Measurements from ENCODE around the gene CCIN. TPM values are rescaled to one million over a fixed set of nuclear protein-coding genes. Genes with fewer than 3 reads are reported as not detected.

CCIN gene
- total RNA-seq, 1 donor from 2014 or later: not detected

- H3K9ac ChIP-seq: no peak overlapping the region
- no peaks in the 10 kb centered on the region for H3K4me1 ChIP-seq
- H3K9me3 ChIP-seq (ENCODE audit: low read depth): no peaks in the 10 kb centered on the region
- H3K4me3 Mint-ChIP-seq: no peak overlapping the region
- H3K27me3 Mint-ChIP-seq (ENCODE audit: insufficient read depth, low read depth): no peaks in the 10 kb centered on the region
- no peaks in the 10 kb centered on the region for H3K27me3 ChIP-seq
- no peak overlapping the region for H3K4me3 ChIP-seq
- H3K4me2 ChIP-seq: no peak overlapping the region
- DNase-seq (ENCODE audit: low spot score): no peak
- H3K27ac Mint-ChIP-seq: no peak overlapping the region
- no peaks in the 10 kb centered on the region for H3K36me3 ChIP-seq
- H4K20me1 ChIP-seq (ENCODE audit: low read depth): no peaks in the 10 kb centered on the region
- H3K36me3 Mint-ChIP-seq: peaks cover 7% of the 10 kb centered on the region
- no peaks in the 10 kb centered on the region for H3K79me2 ChIP-seq (ENCODE audit: low read depth)
- H3K27ac ChIP-seq: no peak overlapping the region
- no peaks in the 10 kb centered on the region for H3F3A ChIP-seq (ENCODE audit: low read depth)
- H2AFZ ChIP-seq (replicated peaks): no peak overlapping the region
- peaks cover 9% of the 10 kb centered on the region for H3K9me3 Mint-ChIP-seq
- TF ChIP-seq EZH2phosphoT487 (IDR thresholded peaks at IDR 0.05) (no peak), EZH2 (IDR thresholded peaks at IDR 0.05) (no peak)
- TF ChIP-seq, protein P1, sequence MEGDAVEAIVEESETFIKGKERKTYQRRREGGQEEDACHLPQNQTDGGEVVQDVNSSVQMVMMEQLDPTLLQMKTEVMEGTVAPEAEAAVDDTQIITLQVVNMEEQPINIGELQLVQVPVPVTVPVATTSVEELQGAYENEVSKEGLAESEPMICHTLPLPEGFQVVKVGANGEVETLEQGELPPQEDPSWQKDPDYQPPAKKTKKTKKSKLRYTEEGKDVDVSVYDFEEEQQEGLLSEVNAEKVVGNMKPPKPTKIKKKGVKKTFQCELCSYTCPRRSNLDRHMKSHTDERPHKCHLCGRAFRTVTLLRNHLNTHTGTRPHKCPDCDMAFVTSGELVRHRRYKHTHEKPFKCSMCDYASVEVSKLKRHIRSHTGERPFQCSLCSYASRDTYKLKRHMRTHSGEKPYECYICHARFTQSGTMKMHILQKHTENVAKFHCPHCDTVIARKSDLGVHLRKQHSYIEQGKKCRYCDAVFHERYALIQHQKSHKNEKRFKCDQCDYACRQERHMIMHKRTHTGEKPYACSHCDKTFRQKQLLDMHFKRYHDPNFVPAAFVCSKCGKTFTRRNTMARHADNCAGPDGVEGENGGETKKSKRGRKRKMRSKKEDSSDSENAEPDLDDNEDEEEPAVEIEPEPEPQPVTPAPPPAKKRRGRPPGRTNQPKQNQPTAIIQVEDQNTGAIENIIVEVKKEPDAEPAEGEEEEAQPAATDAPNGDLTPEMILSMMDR (IDR thresholded peaks at IDR 0.05): no peak
- H3K4me1 Mint-ChIP-seq: peaks cover 5% of the 10 kb centered on the region
Observed at GRCh38 chr9:36148311-36149051, 20.7 kb upstream of the CCIN start.

- no peak overlapping the region for H3K4me3 ChIP-seq
- H3K36me3 ChIP-seq: no peaks in the 10 kb centered on the region
- H4K20me1 ChIP-seq (ENCODE audit: low read depth): no peaks in the 10 kb centered on the region
- Mint-ChIP-seq H3K27ac (no peak overlapping the region), H3K4me3 (no peak overlapping the region), H3K36me3 (peaks cover 7% of the 10 kb centered on the region), H3K27me3 (ENCODE audit: insufficient read depth, low read depth) (peaks cover 2% of the 10 kb centered on the region), H3K4me1 (peaks cover 6% of the 10 kb centered on the region), H3K9me3 (peaks cover 9% of the 10 kb centered on the region)
- no peak overlapping the region for H3K27ac ChIP-seq
- no peaks in the 10 kb centered on the region for H3K4me1 ChIP-seq
- no peaks in the 10 kb centered on the region for H3K79me2 ChIP-seq (ENCODE audit: low read depth)
- no peaks in the 10 kb centered on the region for H3K9me3 ChIP-seq (ENCODE audit: low read depth)
- peaks cover under 1% of the 10 kb centered on the region for H3F3A ChIP-seq (ENCODE audit: low read depth)
- H3K4me2 ChIP-seq: no peak overlapping the region
- no peaks in the 10 kb centered on the region for H3K27me3 ChIP-seq
- no peak overlapping the region for H3K9ac ChIP-seq
- DNase-seq (ENCODE audit: low spot score): no peak
- TF ChIP-seq, protein P1 (IDR thresholded peaks at IDR 0.05): no peak
- no peak for TF ChIP-seq EZH2 (IDR thresholded peaks at IDR 0.05)
- TF ChIP-seq EZH2phosphoT487 (IDR thresholded peaks at IDR 0.05): no peak
- H2AFZ ChIP-seq (replicated peaks): no peak overlapping the region
Observed at GRCh38 chr9:36149197-36149596, 20.0 kb upstream of the CCIN start.

DNA sequence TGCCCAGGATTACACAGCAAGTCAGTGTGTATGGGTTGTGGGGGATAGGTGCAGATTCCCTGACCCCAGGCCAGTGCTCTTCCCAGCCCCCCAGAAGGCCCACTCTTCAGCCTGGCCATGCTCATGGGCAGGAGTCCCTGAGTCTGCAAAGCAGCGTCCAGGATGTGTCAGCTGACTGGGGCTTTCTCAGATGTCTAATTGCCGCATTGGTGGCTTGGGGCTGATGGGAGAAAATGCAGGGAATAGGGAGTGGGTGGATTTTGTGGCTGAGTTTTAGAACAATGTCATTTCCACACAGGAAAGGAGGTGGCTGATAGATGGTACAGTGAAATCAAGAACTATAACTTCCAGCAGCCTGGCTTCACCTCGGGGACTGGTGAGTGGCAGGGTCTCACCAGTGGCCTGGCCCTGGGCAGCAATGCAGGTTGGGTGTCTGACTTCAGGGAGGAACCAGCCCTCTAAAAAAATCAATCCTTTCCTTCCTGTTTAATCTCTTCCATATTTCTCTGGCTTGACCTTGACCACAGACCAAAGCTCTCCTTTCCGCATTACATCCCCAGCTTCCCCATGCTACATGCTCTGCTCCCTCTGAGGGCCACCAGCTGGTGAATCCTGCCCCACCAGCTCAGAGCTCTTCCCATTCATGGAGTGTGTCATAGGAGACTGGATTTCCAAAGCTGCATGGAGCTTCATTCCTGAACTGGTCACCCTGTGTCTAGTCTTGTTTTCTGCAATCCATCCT is 18.4 kb upstream of the CCIN start:
- no peak overlapping the region for H3K27ac ChIP-seq
- no peaks in the 10 kb centered on the region for H3K36me3 ChIP-seq
- TF ChIP-seq EZH2 (IDR thresholded peaks at IDR 0.05) (no peak), EZH2phosphoT487 (IDR thresholded peaks at IDR 0.05) (no peak)
- TF ChIP-seq, protein P1 (IDR thresholded peaks at IDR 0.05): no peak
- H3K79me2 ChIP-seq (ENCODE audit: low read depth): no peaks in the 10 kb centered on the region
- no peaks in the 10 kb centered on the region for H4K20me1 ChIP-seq (ENCODE audit: low read depth)
- H3K9ac ChIP-seq: no peak overlapping the region
- Mint-ChIP-seq H3K4me3 (no peak overlapping the region), H3K27ac (peak overlapping the region; percentile 93), H3K27me3 (ENCODE audit: insufficient read depth, low read depth) (peaks cover 2% of the 10 kb centered on the region), H3K4me1 (peaks cover 18% of the 10 kb centered on the region), H3K9me3 (peaks cover 5% of the 10 kb centered on the region), H3K36me3 (peaks cover 3% of the 10 kb centered on the region)
- DNase-seq (ENCODE audit: low spot score): no peak
- H3K4me3 ChIP-seq: no peak overlapping the region
- no peaks in the 10 kb centered on the region for H3K27me3 ChIP-seq
- no peak overlapping the region for H3K4me2 ChIP-seq
- H3F3A ChIP-seq (ENCODE audit: low read depth): peaks cover 5% of the 10 kb centered on the region
- no peak overlapping the region for H2AFZ ChIP-seq (replicated peaks)
- no peaks in the 10 kb centered on the region for H3K9me3 ChIP-seq (ENCODE audit: low read depth)
- no peaks in the 10 kb centered on the region for H3K4me1 ChIP-seq

All from neural progenitor cell (in vitro differentiated cells).